Immature natural killer cell (primary cell): ENCODE measurements around the gene ZNF79. TPM values are rescaled to one million over a fixed set of nuclear protein-coding genes. Genes with fewer than 3 reads are reported as not detected.
A peak's percentile ranks its signal among the peaks of the same experiment; 100 is the strongest.

Experiments
- DNase-seq, 3 donors: peaks; one replicate each; pipeline ENCODE4 v3.0.0; 2022; ENCODE audit warnings: mixed read lengths in 1 of 3
- H3K27ac Mint-ChIP-seq, 6 donors: one replicate each; pipeline ENCODE4 v1.8.0; 2020; ENCODE audit warnings: mixed read lengths in 6 of 6, mild to moderate bottlenecking in 5 of 6, inconsistent platforms in 4 of 6, moderate library complexity in 3 of 6
- H3K27me3 Mint-ChIP-seq, 3 donors: one replicate each; pipeline ENCODE4 v1.8.0; 2020 to 2021; ENCODE audit warnings: low read depth in 3 of 3, mild to moderate bottlenecking in 3 of 3, mixed read lengths in 3 of 3, moderate library complexity in 3 of 3, inconsistent platforms in 1 of 3
- H3K36me3 Mint-ChIP-seq, 3 donors: one replicate each; pipeline ENCODE4 v1.8.0; 2020; ENCODE audit warnings: mixed read lengths in 3 of 3, inconsistent platforms in 2 of 3, mild to moderate bottlenecking in 2 of 3
- H3K4me1 Mint-ChIP-seq, 2 donors: one replicate each; pipeline ENCODE4 v1.8.0; 2020; ENCODE audit warnings: inconsistent platforms in 2 of 2, mild to moderate bottlenecking in 2 of 2, mixed read lengths in 2 of 2, moderate library complexity in 1 of 2
- H3K4me3 Mint-ChIP-seq, 5 donors: one replicate each; pipeline ENCODE4 v1.8.0; 2020; ENCODE audit warnings: mild to moderate bottlenecking in 5 of 5, mixed read lengths in 5 of 5, inconsistent platforms in 3 of 5, moderate library complexity in 3 of 5
- H3K9me3 Mint-ChIP-seq, 6 donors: one replicate each; pipeline ENCODE4 v1.8.0; 2020; ENCODE audit warnings: mild to moderate bottlenecking in 6 of 6, mixed read lengths in 6 of 6, inconsistent platforms in 4 of 6, moderate library complexity in 3 of 6
- polyA plus RNA-seq, 3 donors: library from polyadenylated mRNA; unstranded; fragments of 300-500 nt; fragmentation: Illumina TruSeq; gene quantifications; one replicate each; pipeline ENCODE4 v1.2.3, GENCODE V29; 2021

Gene ZNF79
- polyA plus RNA-seq = 10 to 100 TPM in 1 of 3 donors, 1 to 10 TPM in 2; 4.0 to 10.9 (median 5.1) TPM

DNA sequence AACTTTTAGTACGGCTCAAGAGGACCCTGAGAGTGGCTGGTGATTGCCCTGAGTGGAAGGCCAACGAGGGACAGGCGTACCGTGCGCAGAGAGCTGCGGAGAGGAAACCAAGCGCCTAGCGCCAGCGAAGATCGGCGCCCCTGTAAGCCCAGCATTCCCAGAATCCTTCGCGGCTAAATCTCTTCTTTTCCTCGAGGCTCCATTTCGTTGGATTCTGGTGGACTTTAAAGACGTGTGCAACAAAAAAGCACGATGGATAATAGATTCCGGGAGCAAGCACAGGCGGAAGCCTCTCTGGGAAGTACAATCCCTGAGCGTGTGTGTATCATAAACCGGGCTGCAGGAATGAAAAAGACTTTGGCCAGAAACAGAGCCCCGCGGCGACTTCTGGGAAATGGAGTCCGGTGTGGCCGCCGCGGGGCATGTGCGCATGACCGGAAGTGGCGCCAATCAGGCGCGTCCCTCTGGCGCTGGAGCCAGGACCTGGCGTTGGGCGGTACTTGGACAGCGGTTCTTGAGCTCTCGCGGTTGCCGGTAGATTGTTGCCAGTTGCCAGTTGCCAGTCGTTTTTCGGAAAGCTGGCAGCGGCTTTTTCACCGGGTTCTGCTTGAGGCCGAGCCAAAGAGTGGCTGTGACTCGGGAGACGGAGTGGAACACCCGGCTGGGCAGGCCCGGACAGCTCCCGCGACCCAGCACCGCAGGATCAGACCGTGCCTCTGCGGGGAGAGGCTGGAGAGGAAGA, at the start of gene ZNF79:
TSS of gene ZNF79 (plus strand) at position 449 of the 742 bp plus-strand sequence. CDS start 406 bp downstream, outside the sequence.
- DNase-seq = peak; percentile 90 to 92 (median 91)
- peak within 1 kb of the TSS; percentile 98 to 99 (median 99) for H3K4me3 Mint-ChIP-seq
- H3K27me3 Mint-ChIP-seq = peaks cover 5 to 7% (median 6%) of the 10 kb centered on the region in 3 donors
- no peaks in the 10 kb centered on the region for H3K36me3 Mint-ChIP-seq
- peaks cover 39 to 54% of the 10 kb centered on the region in 2 donors for H3K4me1 Mint-ChIP-seq
- H3K9me3 Mint-ChIP-seq = no peaks in the 10 kb centered on the region
- H3K27ac Mint-ChIP-seq = peak within 1 kb of the TSS; percentile 95 to 98 (median 96)

- H3K4me1 Mint-ChIP-seq = no peaks in the 10 kb centered on the region
- peaks cover 0 to 5% (median 0%) of the 10 kb centered on the region in 3 donors for H3K36me3 Mint-ChIP-seq
- no peak overlapping the region for H3K27ac Mint-ChIP-seq
- H3K27me3 Mint-ChIP-seq = peaks cover 5 to 10% (median 5%) of the 10 kb centered on the region in 3 donors
- no peak overlapping the region for H3K4me3 Mint-ChIP-seq
- H3K9me3 Mint-ChIP-seq = peaks cover 0 to 5% (median under 1%) of the 10 kb centered on the region in 6 donors
- DNase-seq = no peak
Measured at GRCh38 chr9:127380479-127380878, 43.7 kb upstream of the ZNF79 start.

DNA sequence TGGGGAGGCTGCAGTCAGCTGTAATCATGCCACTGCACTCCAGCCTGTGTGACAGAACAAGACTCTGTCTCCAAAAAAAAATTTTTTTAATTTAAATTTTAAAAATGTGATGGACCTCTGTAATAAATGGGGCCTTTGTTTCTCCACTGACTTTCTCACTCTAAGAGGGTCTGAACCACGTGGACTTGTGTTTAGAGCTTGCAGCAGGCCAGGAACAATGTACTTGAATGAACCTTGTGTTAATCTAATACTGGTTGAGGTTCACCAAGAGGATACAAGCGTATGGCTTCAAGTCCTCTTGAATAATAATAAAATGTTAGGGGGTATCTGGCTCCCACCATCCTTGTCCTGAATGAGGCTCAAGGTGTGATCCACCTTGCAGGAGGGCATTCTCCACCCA, 41.6 kb upstream of the ZNF79 start:
- Mint-ChIP-seq H3K27ac (no peak overlapping the region), H3K27me3 (peaks cover 7 to 14% (median 8%) of the 10 kb centered on the region in 3 donors), H3K36me3 (peaks cover 0 to 5% (median 0%) of the 10 kb centered on the region in 3 donors), H3K9me3 (peaks cover 0 to 5% (median under 1%) of the 10 kb centered on the region in 6 donors), H3K4me3 (no peak overlapping the region), H3K4me1 (no peaks in the 10 kb centered on the region)
- no peak for DNase-seq

GRCh38 chr9:127384016-127384730, 40.0 kb upstream of the ZNF79 start:
- H3K4me1 Mint-ChIP-seq = peaks cover 14% of the 10 kb centered on the region in 2 donors
- peaks cover 0 to 5% (median 0%) of the 10 kb centered on the region in 3 donors for H3K36me3 Mint-ChIP-seq
- H3K4me3 Mint-ChIP-seq = no peak overlapping the region
- H3K27ac Mint-ChIP-seq = no peak overlapping the region
- peaks cover 10 to 14% (median 12%) of the 10 kb centered on the region in 3 donors for H3K27me3 Mint-ChIP-seq
- H3K9me3 Mint-ChIP-seq = peaks cover 0 to 2% (median 0%) of the 10 kb centered on the region in 6 donors
- no peak for DNase-seq

GRCh38 chr9:127384901-127385300, 39.3 kb upstream of the ZNF79 start:
- H3K27me3 Mint-ChIP-seq = peaks cover 10 to 18% (median 12%) of the 10 kb centered on the region in 3 donors

GRCh38 chr9:127386249-127386648, 37.9 kb upstream of the ZNF79 start:
- no peak overlapping the region for H3K4me3 Mint-ChIP-seq
- no peak for DNase-seq
- peaks cover 0 to 5% (median 0%) of the 10 kb centered on the region in 3 donors for H3K36me3 Mint-ChIP-seq
- peaks cover 0 to 1% (median 0%) of the 10 kb centered on the region in 6 donors for H3K9me3 Mint-ChIP-seq
- peaks cover 14 to 15% of the 10 kb centered on the region in 2 donors for H3K4me1 Mint-ChIP-seq
- peaks cover 12 to 18% (median 15%) of the 10 kb centered on the region in 3 donors for H3K27me3 Mint-ChIP-seq
- no peak overlapping the region for H3K27ac Mint-ChIP-seq

More at GRCh38 chr9:127384901-127385300, 39.3 kb upstream of the ZNF79 start:
- peaks cover 14 to 15% of the 10 kb centered on the region in 2 donors for H3K4me1 Mint-ChIP-seq
- H3K4me3 Mint-ChIP-seq = no peak overlapping the region
- peaks cover 0 to 5% (median 0%) of the 10 kb centered on the region in 3 donors for H3K36me3 Mint-ChIP-seq
- H3K9me3 Mint-ChIP-seq = peaks cover 0 to 1% (median 0%) of the 10 kb centered on the region in 6 donors
- no peak overlapping the region for H3K27ac Mint-ChIP-seq
- DNase-seq = no peak

- no peak overlapping the region for H3K27ac Mint-ChIP-seq
- peak overlapping the region in 2 of 5 donors; percentile 3 to 30 for H3K4me3 Mint-ChIP-seq
- peaks cover 14 to 15% of the 10 kb centered on the region in 2 donors for H3K4me1 Mint-ChIP-seq
- DNase-seq = no peak
- peaks cover 0 to 5% (median 0%) of the 10 kb centered on the region in 3 donors for H3K36me3 Mint-ChIP-seq
- H3K27me3 Mint-ChIP-seq = peaks cover 12 to 16% (median 14%) of the 10 kb centered on the region in 3 donors
- H3K9me3 Mint-ChIP-seq = peaks cover 0 to 1% (median 0%) of the 10 kb centered on the region in 6 donors
Measured at GRCh38 chr9:127386981-127387380, 37.2 kb upstream of the ZNF79 start.

DNA sequence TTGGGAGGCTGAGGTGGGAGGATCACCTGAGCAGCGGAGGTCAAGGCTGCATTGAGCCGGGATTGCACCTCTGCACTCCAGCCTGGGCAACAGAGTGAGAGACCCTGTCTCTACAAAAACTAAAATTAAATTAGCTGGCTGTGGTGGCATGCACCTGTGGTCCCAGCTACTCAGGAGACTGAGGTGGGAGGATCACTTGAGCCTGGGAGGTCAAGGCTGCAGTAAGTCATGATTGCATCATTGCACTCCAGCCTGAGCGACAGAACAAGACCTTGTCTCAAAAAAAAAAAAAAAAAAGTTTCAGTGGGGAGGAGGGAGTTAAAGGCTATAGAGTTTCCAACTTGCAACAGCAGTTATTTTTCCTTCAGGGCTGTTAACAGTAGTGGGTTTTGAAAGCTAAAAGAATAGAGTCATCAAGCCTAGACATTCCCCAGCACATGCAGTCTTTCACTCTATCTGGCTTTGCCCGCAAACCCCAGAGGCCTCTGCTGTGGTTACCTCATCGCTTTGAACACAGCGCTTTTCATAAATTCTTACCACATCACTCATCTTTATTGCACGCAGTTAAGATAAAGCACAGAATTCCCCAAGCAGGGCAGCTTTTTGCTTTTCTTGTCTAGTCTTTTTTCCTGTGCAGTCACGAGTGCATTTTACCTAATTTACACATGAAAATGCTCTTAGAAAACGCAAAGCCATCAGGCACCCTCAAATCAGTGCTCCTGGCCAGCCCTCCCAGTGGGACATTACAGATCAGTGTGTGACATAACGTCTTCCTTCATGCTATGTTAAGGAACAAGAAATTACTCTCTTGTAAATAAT, 35.9 kb upstream of the ZNF79 start:
- Mint-ChIP-seq H3K9me3 (peaks cover 0 to 1% (median 0%) of the 10 kb centered on the region in 6 donors), H3K36me3 (peaks cover 0 to 5% (median 0%) of the 10 kb centered on the region in 3 donors)
- DNase-seq = peak; percentile 72 to 75 (median 73)

DNA sequence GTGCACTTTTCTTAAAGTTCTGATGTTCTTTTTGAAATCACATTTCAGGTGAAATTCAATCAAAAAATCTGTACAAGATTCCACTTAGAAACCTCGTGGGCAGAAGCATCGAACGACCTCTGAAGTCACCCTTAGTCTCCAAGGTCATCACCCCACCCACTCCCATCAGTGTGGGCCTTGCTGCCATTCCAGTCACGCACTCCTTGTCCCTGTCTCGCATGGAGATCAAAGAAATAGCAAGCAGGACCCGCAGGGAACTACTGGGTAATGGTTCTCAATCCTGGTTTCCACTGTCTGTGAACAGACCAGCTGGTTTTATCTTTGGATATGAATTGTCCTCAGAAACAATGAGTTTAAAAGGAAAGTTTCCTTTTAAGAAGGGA, 35.3 kb upstream of the ZNF79 start:
- Mint-ChIP-seq H3K27me3 (peaks cover 14 to 16% (median 15%) of the 10 kb centered on the region in 3 donors), H3K36me3 (peaks cover 0 to 5% (median 0%) of the 10 kb centered on the region in 3 donors), H3K27ac (peak overlapping the region in 4 of 6 donors; percentile 4 to 54 (median 36)), H3K4me3 (peak overlapping the region in 3 of 5 donors; percentile 26 to 56 (median 49)), H3K4me1 (peaks cover 14 to 15% of the 10 kb centered on the region in 2 donors), H3K9me3 (peaks cover 0 to 1% (median 0%) of the 10 kb centered on the region in 6 donors)
- no peak for DNase-seq

More for the DNA sequence above, 35.9 kb upstream of the ZNF79 start:
- Mint-ChIP-seq H3K27me3 (peaks cover 14 to 16% (median 14%) of the 10 kb centered on the region in 3 donors), H3K27ac (peak overlapping the region; percentile 2 to 54 (median 20)), H3K4me1 (peaks cover 14 to 15% of the 10 kb centered on the region in 2 donors), H3K4me3 (peak overlapping the region; percentile 2 to 56 (median 33))

- H3K27ac Mint-ChIP-seq = no peak overlapping the region
- no peak for DNase-seq
- H3K4me3 Mint-ChIP-seq = no peak overlapping the region
- H3K27me3 Mint-ChIP-seq = peaks cover 9 to 15% (median 14%) of the 10 kb centered on the region in 3 donors
- peaks cover 14 to 15% of the 10 kb centered on the region in 2 donors for H3K4me1 Mint-ChIP-seq
- H3K9me3 Mint-ChIP-seq = no peaks in the 10 kb centered on the region
- no peaks in the 10 kb centered on the region for H3K36me3 Mint-ChIP-seq
Measured at GRCh38 chr9:127389381-127390247, 34.6 kb upstream of the ZNF79 start.

- H3K27me3 Mint-ChIP-seq = peaks cover 8 to 14% (median 13%) of the 10 kb centered on the region in 3 donors
- peaks cover 14 to 15% of the 10 kb centered on the region in 2 donors for H3K4me1 Mint-ChIP-seq
- no peak overlapping the region for H3K27ac Mint-ChIP-seq
- no peak for DNase-seq
- no peak overlapping the region for H3K4me3 Mint-ChIP-seq
- no peaks in the 10 kb centered on the region for H3K9me3 Mint-ChIP-seq
- no peaks in the 10 kb centered on the region for H3K36me3 Mint-ChIP-seq
Measured at GRCh38 chr9:127390248-127390545, 34.0 kb upstream of the ZNF79 start.

DNA sequence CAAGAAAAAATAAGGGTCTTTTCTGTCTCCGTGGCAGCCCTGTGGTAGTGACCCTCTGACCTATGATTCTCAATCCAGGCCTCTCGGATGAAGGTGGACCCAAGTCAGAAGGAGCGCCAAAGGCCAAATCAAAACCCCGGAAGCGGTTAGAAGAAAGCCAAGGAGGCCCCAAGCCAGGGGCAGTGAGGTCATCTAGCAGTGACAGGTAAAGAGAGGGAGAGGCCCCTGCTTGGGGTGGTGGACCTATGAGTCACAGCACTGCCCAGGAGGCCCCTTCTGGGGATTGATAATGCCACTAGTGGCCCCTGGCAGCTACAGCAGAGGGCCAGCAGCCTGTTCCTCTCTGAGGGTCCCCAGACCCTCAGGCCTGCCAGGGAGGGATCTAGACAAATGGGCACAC, 33.6 kb upstream of the ZNF79 start:
- Mint-ChIP-seq H3K36me3 (no peaks in the 10 kb centered on the region), H3K9me3 (no peaks in the 10 kb centered on the region), H3K4me3 (no peak overlapping the region), H3K27ac (no peak overlapping the region), H3K4me1 (peaks cover 14 to 15% of the 10 kb centered on the region in 2 donors), H3K27me3 (peaks cover 8 to 14% (median 13%) of the 10 kb centered on the region in 3 donors)
- DNase-seq = no peak
